ENCODE measurements around the gene ITFG1. TPM values are rescaled to one million over a fixed set of nuclear protein-coding genes. Genes with fewer than 3 reads are reported as not detected.

Gene ITFG1
- total RNA-seq, 1 experiment from 2014 or later: 18.0 TPM

- Histone ChIP-seq H3K56ac (ENCODE audit: insufficient read length, low read depth, low read length) (no peak overlapping the region), H2BK15ac (ENCODE audit: low read depth, low read length) (no peak overlapping the region), H3K9ac (ENCODE audit: extremely low read depth, insufficient read length, low read length) (no peak overlapping the region), H2BK12ac (ENCODE audit: insufficient read length, low read depth, low read length) (no peak overlapping the region), H4K8ac (replicated peaks; ENCODE audit: insufficient read length, low read depth, low read length) (no peak overlapping the region), H4K5ac (ENCODE audit: insufficient read length, low read depth, low read length) (no peak overlapping the region), H2BK120ac (ENCODE audit: low read depth, low read length, poor library complexity, severe bottlenecking) (no peak overlapping the region), H3T11ph (ENCODE audit: low read length) (no peak overlapping the region), H2AFZ (ENCODE audit: low read length) (no peak overlapping the region), H2BK5ac (ENCODE audit: insufficient read length, low read length) (no peak overlapping the region), H4K91ac (ENCODE audit: insufficient read length, low read depth, low read length) (no peak overlapping the region), H3K4me2 (ENCODE audit: insufficient read depth, insufficient read length, low read length) (no peak overlapping the region), H3K79me1 (ENCODE audit: insufficient read depth, low read depth, low read length, poor library complexity, severe bottlenecking) (peaks cover 2% of the 10 kb centered on the region), H3K23me2 (ENCODE audit: insufficient read length, low read depth, low read length, poor library complexity, severe bottlenecking) (no peaks in the 10 kb centered on the region), H2BK20ac (ENCODE audit: low read depth, low read length, poor library complexity, severe bottlenecking) (no peak overlapping the region), H3K27ac (ENCODE audit: insufficient read length, low read depth, low read length) (no peak overlapping the region), H3K4ac (ENCODE audit: low read depth, low read length) (no peak overlapping the region), H2AK5ac (ENCODE audit: insufficient read length, low read length) (no peak overlapping the region), H3K9me3 (ENCODE audit: control insufficient read depth, low read depth, low read length) (peaks cover 8% of the 10 kb centered on the region), H3K79me2 (ENCODE audit: insufficient read depth, low read length) (no peaks in the 10 kb centered on the region), H3K4me1 (ENCODE audit: insufficient read depth, low read length) (peaks cover 9% of the 10 kb centered on the region; the same call in 1 of the 2 replicates), H3K23ac (ENCODE audit: insufficient read length, low read depth, low read length) (no peak overlapping the region), H3K27me3 (ENCODE audit: insufficient read depth, low read length) (no peaks in the 10 kb centered on the region), H3K14ac (ENCODE audit: insufficient read depth, low read length) (no peak overlapping the region), H3K18ac (ENCODE audit: insufficient read length, low read depth, low read length) (no peak overlapping the region), H4K20me1 (ENCODE audit: control insufficient read depth, insufficient read depth, insufficient read length) (no peaks in the 10 kb centered on the region)
- H3K36me3 Mint-ChIP-seq (ENCODE audit: insufficient read depth in 1 of 3, low read depth in 3 of 3): peaks cover 22 to 39% (median 28%) of the 10 kb centered on the region in 3 experiments; a peak in 6 of 7 replicates
- H3K27ac Mint-ChIP-seq: no peak overlapping the region
- TF ChIP-seq CTCF (conservative IDR thresholded peaks at IDR 0.05): no peak
- peaks cover 16 to 21% of the 10 kb centered on the region in 2 experiments for H3K4me1 Mint-ChIP-seq
- H3K4me3 Mint-ChIP-seq: no peak overlapping the region
- no peaks in the 10 kb centered on the region for H3K27me3 Mint-ChIP-seq (ENCODE audit: low read depth)
- WGBS (ENCODE audit: extremely low coverage, insufficient read length, low lambda C conversion rate): no CpG with 5 or more reads among the region's 3 CpGs
- no peak for DNase-seq
- H3K9me3 Mint-ChIP-seq: peaks cover 11 to 19% of the 10 kb centered on the region in 2 experiments; a peak in 4 of 5 replicates
Measured at GRCh38 chr16:47488051-47488450, 27.2 kb upstream of the ITFG1 start.
